ENCODE results near the gene TIMM44.

TIMM44 gene

GRCh38 chr19:7981199-7981598 lies 37.7 kb upstream of the TIMM44 start:
- no peak overlapping the region for H3K4me3 ChIP-seq (ENCODE audit: control insufficient read depth, low read depth, low read length)
- DNase-seq (ENCODE audit: low read depth), result no peak
- no peak for TF ChIP-seq CTCF (conservative IDR thresholded peaks at IDR 0.05; ENCODE audit: control insufficient read depth, insufficient read depth, low read depth, low read length)

- H3K4me3 ChIP-seq (ENCODE audit: control insufficient read depth, low read depth, low read length), result no peak overlapping the region
- DNase-seq (ENCODE audit: low read depth), result no peak
- TF ChIP-seq CTCF (conservative IDR thresholded peaks at IDR 0.05; ENCODE audit: control insufficient read depth, insufficient read depth, low read depth, low read length), result no peak
These were observed 37.2 kb upstream of the TIMM44 start for GRCh38 chr19:7980635-7981121.

- DNase-seq (ENCODE audit: low read depth), result no peak
- H3K4me3 ChIP-seq (ENCODE audit: control insufficient read depth, low read depth, low read length), result no peak overlapping the region
- TF ChIP-seq CTCF (conservative IDR thresholded peaks at IDR 0.05; ENCODE audit: control insufficient read depth, insufficient read depth, low read depth, low read length), result no peak
These were observed 36.7 kb upstream of the TIMM44 start for GRCh38 chr19:7980168-7980567.

GRCh38 chr19:7979559-7979958 lies 36.1 kb upstream of the TIMM44 start:
- no peak overlapping the region for H3K4me3 ChIP-seq (ENCODE audit: control insufficient read depth, low read depth, low read length)
- TF ChIP-seq CTCF (conservative IDR thresholded peaks at IDR 0.05; ENCODE audit: control insufficient read depth, insufficient read depth, low read depth, low read length), result no peak
- no peak for DNase-seq (ENCODE audit: low read depth)

GRCh38 chr19:7979011-7979410 lies 35.5 kb upstream of the TIMM44 start:
- no peak for DNase-seq (ENCODE audit: low read depth)
- no peak for TF ChIP-seq CTCF (conservative IDR thresholded peaks at IDR 0.05; ENCODE audit: control insufficient read depth, insufficient read depth, low read depth, low read length)
- no peak overlapping the region for H3K4me3 ChIP-seq (ENCODE audit: control insufficient read depth, low read depth, low read length)

- no peak overlapping the region for H3K4me3 ChIP-seq (ENCODE audit: control insufficient read depth, low read depth, low read length)
- no peak for TF ChIP-seq CTCF (conservative IDR thresholded peaks at IDR 0.05; ENCODE audit: control insufficient read depth, insufficient read depth, low read depth, low read length)
- DNase-seq (ENCODE audit: low read depth), result no peak
These were observed 34.8 kb upstream of the TIMM44 start for GRCh38 chr19:7978179-7978825.

GRCh38 chr19:7977723-7978040 lies 34.2 kb upstream of the TIMM44 start:
- no peak for DNase-seq (ENCODE audit: low read depth)

More at GRCh38 chr19:7977723-7978040, 34.2 kb upstream of the TIMM44 start:
- TF ChIP-seq CTCF (conservative IDR thresholded peaks at IDR 0.05; ENCODE audit: control insufficient read depth, insufficient read depth, low read depth, low read length), result no peak
- H3K4me3 ChIP-seq (ENCODE audit: control insufficient read depth, low read depth, low read length), result no peak overlapping the region
